GM06990 (cell line): ENCODE results near the gene FGF8.
"Not testable (repeated sequence)": the region's sequence is repeated elsewhere in the genome, so short reads cannot be mapped to it uniquely, and the experiment has no call there.

Source experiments
- DNase-seq: peaks from one replicate; pipeline ENCODE4 v3.0.0-alpha.2; 2011; ENCODE audit not compliant: insufficient read length; ENCODE audit errors: extremely low read depth
- H3K27me3 ChIP-seq: replicated peaks from 2 replicates; pipeline ENCODE4 v1.6.0; 2011; ENCODE audit warnings: low read length; ENCODE audit not compliant: control insufficient read depth, insufficient read depth
- H3K36me3 ChIP-seq: 2 replicates; pipeline ENCODE4 v1.5.1; 2011; ENCODE audit warnings: low read length; ENCODE audit not compliant: control insufficient read depth, insufficient read depth
- H3K4me3 ChIP-seq: replicated peaks from 2 replicates; pipeline ENCODE4 v1.5.1; 2011; ENCODE audit warnings: low read depth, mild to moderate bottlenecking, control low read depth, low read length
- TF ChIP-seq, protein P1 (sequence below): IDR thresholded peaks from 2 replicates; pipeline ENCODE4 v1.5.1; 2011; ENCODE audit warnings: low read length, control low read depth, mild to moderate bottlenecking, inconsistent platforms; ENCODE audit not compliant: insufficient read depth, poor library complexity, severe bottlenecking

FGF8 gene

DNA sequence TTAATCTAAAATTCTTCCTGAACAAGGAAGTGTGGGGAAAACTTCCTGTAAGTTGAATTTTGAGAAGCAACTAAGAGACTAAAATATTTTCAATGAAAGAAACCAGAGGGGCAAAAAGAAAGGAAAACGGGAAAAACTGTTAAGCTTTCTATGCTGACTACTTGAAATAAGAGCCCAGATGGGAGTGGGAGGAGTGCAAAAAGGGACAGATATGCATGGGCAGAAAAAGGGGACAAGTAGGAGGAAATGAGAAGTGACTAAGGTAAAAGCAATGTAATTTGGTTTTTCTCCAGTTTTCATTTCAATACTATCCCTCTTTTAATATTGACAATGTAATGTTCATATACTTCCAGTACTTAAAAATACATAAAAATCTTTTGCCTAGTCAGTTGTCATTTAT is 31.2 kb upstream of the FGF8 start:
- no peak overlapping the region for H3K4me3 ChIP-seq
- H3K27me3 ChIP-seq: no peaks in the 10 kb centered on the region
- H3K36me3 ChIP-seq: peaks cover 12% of the 10 kb centered on the region
- TF ChIP-seq, protein P1, sequence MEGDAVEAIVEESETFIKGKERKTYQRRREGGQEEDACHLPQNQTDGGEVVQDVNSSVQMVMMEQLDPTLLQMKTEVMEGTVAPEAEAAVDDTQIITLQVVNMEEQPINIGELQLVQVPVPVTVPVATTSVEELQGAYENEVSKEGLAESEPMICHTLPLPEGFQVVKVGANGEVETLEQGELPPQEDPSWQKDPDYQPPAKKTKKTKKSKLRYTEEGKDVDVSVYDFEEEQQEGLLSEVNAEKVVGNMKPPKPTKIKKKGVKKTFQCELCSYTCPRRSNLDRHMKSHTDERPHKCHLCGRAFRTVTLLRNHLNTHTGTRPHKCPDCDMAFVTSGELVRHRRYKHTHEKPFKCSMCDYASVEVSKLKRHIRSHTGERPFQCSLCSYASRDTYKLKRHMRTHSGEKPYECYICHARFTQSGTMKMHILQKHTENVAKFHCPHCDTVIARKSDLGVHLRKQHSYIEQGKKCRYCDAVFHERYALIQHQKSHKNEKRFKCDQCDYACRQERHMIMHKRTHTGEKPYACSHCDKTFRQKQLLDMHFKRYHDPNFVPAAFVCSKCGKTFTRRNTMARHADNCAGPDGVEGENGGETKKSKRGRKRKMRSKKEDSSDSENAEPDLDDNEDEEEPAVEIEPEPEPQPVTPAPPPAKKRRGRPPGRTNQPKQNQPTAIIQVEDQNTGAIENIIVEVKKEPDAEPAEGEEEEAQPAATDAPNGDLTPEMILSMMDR: no peak
- no peak for DNase-seq

DNA sequence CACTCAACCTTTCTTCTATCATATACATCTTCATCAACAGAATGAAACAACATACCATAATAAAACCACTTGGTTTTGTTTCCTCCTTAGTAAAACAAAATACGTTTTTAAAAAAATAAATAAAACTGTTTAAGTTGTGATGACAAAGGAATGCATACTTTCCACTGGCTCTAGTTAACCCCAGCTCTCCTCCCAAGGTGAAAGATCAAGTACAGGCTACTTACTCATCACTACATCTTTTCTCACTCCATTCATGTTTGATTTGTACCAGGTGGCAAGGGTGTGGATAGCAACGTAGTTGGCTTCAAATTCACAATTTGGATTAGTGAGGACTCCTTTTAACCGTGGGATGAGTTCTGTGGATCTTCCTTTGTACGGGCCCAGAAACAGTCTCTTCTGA is 27.6 kb upstream of the FGF8 start:
- Histone ChIP-seq H3K36me3 (peaks cover 14% of the 10 kb centered on the region), H3K27me3 (no peaks in the 10 kb centered on the region), H3K4me3 (no peak overlapping the region)
- no peak for DNase-seq
- TF ChIP-seq, protein P1: no peak

DNA sequence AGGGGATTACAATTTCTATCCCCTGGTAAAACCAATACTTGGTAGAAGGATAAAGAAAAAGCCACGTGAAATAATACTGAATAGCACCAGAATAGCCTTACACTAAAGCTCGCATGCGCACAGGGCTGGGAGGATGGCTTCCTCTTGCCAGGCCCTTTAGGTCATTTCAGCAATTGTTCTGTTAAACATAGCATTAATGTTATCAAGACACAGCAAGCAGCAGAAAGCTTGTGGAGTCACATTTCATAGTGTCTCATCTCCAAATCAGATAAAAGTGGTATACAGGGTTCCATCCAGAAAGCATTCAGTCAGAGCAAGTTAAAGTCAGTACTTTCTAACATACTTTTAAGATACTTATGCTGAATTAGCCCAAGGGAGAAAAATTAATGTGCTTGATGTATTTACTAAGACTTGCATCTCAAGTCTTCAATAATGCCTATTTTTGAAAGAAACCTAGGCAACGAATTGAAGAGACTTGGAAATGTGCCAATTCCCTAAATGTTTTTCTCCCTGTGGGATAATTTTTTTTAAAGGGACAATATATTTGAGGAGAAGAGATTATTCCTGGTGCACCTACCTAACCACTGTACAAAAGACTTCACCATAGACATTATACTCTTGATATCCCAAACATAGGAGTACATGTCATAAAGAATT is 21.6 kb upstream of the FGF8 start:
- peaks cover 16% of the 10 kb centered on the region for H3K36me3 ChIP-seq
- TF ChIP-seq, protein P1: no peak
- H3K27me3 ChIP-seq: no peaks in the 10 kb centered on the region
- no peak for DNase-seq
- no peak overlapping the region for H3K4me3 ChIP-seq

DNA sequence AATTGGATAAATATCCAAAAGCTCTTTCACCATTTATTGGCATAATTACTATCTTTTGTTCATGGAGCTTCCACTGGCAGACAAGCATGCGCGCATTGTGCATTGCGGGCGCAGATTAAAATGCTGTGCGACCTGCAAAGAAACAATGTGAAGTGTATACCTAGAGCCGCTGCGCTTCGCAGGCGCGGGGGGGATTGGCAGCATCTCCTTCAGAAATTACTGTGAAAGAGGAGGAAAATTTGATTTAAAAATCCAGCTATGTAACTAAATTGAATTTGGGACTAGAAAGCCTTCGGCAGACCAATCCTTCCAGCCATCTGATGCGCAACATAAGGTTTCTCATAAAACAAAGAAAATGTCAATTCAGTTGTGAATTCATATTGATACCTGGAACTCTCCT is 17.6 kb upstream of the FGF8 start:
- TF ChIP-seq, protein P1: no peak
- peaks cover 14% of the 10 kb centered on the region for H3K36me3 ChIP-seq
- no peaks in the 10 kb centered on the region for H3K27me3 ChIP-seq
- H3K4me3 ChIP-seq: no peak overlapping the region
- no peak for DNase-seq

DNA sequence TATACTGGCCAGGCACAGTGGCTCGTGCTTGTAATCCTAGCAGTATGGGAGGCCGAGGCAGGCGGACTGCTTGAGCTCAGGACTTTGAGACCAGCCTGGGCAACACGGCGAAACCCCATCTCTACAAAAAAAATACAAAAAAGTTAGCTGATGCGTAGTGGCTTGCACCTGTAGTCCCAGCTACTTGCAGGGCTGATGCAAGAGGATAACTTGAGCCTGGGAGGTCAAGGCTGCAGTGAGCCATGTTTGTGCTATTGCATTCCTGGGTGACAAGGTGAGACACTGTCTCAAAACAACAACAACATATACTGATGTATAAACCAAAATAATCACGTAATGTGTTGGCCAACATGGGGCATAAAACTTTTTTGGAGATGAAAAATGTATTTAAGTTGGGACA is 13.8 kb upstream of the FGF8 start:
- Histone ChIP-seq H3K27me3 (no peaks in the 10 kb centered on the region), H3K4me3 (no peak overlapping the region), H3K36me3 (peaks cover 9% of the 10 kb centered on the region)
- TF ChIP-seq, protein P1: no peak
- no peak for DNase-seq

DNA sequence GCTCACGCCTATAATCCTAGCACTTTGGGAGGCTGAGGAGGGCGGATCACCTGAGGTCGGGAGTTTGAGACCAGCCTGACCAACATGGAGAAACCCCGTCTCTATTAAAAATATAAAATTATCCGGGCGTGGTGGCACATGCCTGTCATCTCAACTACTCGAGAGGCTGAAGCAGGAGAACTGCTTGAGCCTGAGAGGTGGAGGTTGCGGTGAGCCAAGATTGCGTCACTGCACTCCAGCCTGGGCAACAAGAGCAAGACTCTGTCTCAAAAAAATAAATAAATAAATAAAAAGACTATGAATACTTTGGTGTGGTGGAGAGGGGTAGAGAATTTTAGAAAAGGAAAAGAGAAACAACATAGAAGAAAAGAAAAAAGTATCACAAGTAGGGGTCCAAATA is 13.3 kb upstream of the FGF8 start:
- not testable (repeated sequence) for H3K36me3 ChIP-seq, H3K4me3 ChIP-seq, DNase-seq, H3K27me3 ChIP-seq
